GM21367 (cell line): ENCODE data around the gene STXBP2.

Experiments used
- ATAC-seq: cut with Tn5 transposase; IDR thresholded peaks from one replicate; pipeline ENCODE4 v1.9.1; 2021; ENCODE audit not compliant: unreplicated experiment

The STXBP2 gene

GRCh38 chr19:7648265-7649014 is 11.5 kb downstream of the STXBP2 start:
- ATAC-seq: no peak

- no peak for ATAC-seq
These were observed 13.2 kb downstream of the STXBP2 start for GRCh38 chr19:7650148-7650547.

GRCh38 chr19:7652061-7652641 is 15.2 kb downstream of the STXBP2 start:
- no peak for ATAC-seq

- ATAC-seq: no peak
These were observed 17.5 kb downstream of the STXBP2 start for GRCh38 chr19:7654401-7654800.

GRCh38 chr19:7655581-7655980 is 18.7 kb downstream of the STXBP2 start:
- ATAC-seq: no peak

- ATAC-seq: no peak
These were observed 20.3 kb downstream of the STXBP2 start for GRCh38 chr19:7657131-7657751.

- no peak for ATAC-seq
These were observed 21.3 kb downstream of the STXBP2 start for GRCh38 chr19:7658219-7658686.

- ATAC-seq: no peak
These were observed 25.0 kb downstream of the STXBP2 start for GRCh38 chr19:7661744-7662538.

- no peak for ATAC-seq
These were observed 25.7 kb downstream of the STXBP2 start for GRCh38 chr19:7662657-7663056.

- no peak for ATAC-seq
These were observed 26.8 kb downstream of the STXBP2 start for GRCh38 chr19:7663706-7664105.

GRCh38 chr19:7665076-7665475 is 28.2 kb downstream of the STXBP2 start:
- ATAC-seq: no peak

- no peak for ATAC-seq
These were observed 31.9 kb downstream of the STXBP2 start, which contains the start of gene RETN for GRCh38 chr19:7668842-7669241. TSS of gene RETN (plus strand) at chr19:7669049. CDS start at chr19:7669327, 278 bp downstream.

- no peak for ATAC-seq
These were observed 32.7 kb downstream of the STXBP2 start for GRCh38 chr19:7669641-7670040.

- no peak for ATAC-seq
These were observed 33.4 kb downstream of the STXBP2 start for GRCh38 chr19:7670150-7670783.

GRCh38 chr19:7670790-7671189 is 33.9 kb downstream of the STXBP2 start:
- ATAC-seq: no peak

GRCh38 chr19:7672522-7672921 is 35.6 kb downstream of the STXBP2 start:
- ATAC-seq: no peak

- ATAC-seq: no peak
These were observed 37.4 kb downstream of the STXBP2 start for GRCh38 chr19:7674010-7675005.

- no peak for ATAC-seq
These were observed 39.5 kb downstream of the STXBP2 start for GRCh38 chr19:7676376-7676775.

GRCh38 chr19:7676854-7677253 is 39.9 kb downstream of the STXBP2 start, which contains the start of gene MCEMP1:
TSS of gene MCEMP1 (plus strand) at chr19:7677090. CDS start at chr19:7677121, 31 bp downstream.
- ATAC-seq: no peak
